ENCODE data around the gene LAPTM5.

LAPTM5 gene

DNA sequence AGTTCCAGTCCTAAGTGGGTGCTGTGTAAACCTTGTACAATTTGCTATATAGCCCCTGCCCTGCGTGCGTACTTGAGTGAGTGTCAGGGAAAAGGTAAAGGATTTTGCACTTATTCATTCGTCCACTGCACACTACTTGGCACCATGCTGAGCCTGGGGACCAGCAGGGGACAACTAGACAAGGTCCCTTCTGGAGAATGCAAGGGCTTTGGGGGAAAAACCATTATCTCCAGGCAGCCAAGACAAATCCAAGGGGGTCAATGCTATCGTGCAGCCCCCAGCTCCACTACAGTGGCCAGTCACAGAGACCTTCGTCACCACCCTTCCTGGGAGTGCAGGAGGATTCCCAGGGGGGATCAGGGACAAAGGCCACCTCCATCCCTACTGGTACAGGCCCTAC lies 73.9 kb downstream of the LAPTM5 start:
- in situ Hi-C loops (cut with HindIII; ENCODE audit: low sequenced_read_pairs) = no loop called here
